Right lung (tissue), 5 donors: ENCODE data around the gene ST6GAL1. TPM values are rescaled to one million over a fixed set of nuclear protein-coding genes. Genes with fewer than 3 reads are reported as not detected.
"Not testable (repeated sequence)": the region's sequence is repeated elsewhere in the genome, so short reads cannot be mapped to it uniquely, and the experiment has no call there.

ENCODE experiments used
- DNase-seq, 2 donors: peaks; one replicate each; pipeline ENCODE4 v3.0.0-alpha.2; 2013
- polyA plus RNA-seq, 5 donors: library from polyadenylated mRNA; unstranded; fragments of 120-200 nt; gene quantifications; one replicate each; pipeline versions ENCODE4 v1.2.1 to v1.2.3, GENCODE V29; 2013; ENCODE audit warnings: inconsistent platforms in 1 of 5, low replicate concordance in 1 of 5; ENCODE audit not compliant: insufficient read length in 5 of 5, insufficient read depth in 1 of 5

ST6GAL1 gene
- polyA plus RNA-seq, 5 donors = 37.7 to 68.7 (median 60.9) TPM

DNA sequence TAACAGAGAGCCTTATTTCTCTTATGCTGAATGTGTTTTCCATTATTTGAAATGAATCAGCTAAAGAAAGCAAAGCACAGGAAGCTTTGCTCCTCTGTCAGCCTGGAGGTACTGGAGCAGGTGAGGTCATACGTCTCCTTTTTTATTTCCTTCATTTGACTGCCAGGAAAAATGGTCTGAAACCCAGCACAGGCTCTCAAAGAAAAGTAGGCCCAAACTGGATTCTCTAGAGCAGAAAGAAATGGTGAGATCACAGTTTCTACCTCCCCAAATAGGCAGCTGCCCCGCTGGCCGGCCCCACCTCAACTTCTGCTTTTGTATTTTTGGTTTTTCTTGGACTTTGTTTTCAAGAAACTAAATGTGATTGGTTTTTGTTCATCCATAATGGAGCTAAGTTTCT, 113.9 kb downstream of the ST6GAL1 start:
- DNase-seq = no peak

GRCh38 chr3:187044867-187045552, 114.7 kb downstream of the ST6GAL1 start:
- DNase-seq = no peak

DNA sequence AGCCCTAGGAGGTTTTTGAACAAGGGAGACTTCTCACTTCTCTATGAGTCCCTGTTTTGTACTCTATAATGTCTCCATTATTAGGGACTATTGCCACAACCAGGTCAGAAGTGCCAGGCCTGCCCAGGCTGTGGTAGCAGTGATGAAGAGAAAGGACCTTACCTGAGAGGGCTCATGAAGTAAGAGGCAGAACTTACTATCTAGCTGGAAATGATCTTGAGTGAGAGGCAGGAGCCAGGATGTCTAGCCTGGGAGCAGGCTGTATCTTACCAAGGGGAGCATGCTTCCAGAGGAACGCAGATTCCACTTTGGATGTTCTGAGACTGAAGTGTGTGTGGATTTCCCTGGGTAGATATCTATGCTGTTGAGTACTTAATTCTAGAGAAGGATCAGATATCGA, 115.7 kb downstream of the ST6GAL1 start:
- no peak for DNase-seq

GRCh38 chr3:187049462-187050101, 119.3 kb downstream of the ST6GAL1 start:
- no peak for DNase-seq

DNA sequence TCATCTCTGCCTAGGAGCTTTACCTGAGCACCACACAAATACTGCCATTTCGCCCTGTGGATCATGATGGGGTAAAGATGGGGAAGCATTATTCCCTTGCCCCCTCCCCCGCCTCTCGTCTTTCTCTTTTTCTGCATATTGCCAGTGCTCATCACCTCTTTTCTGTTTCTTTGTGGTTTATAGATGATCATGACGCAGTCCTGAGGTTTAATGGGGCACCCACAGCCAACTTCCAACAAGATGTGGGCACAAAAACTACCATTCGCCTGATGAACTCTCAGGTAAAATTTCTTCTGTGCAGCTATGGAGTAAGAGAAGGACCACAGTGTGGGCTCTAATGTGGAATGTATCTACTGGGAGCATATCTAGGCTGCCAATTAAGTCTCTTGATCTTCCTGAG, 120.7 kb downstream of the ST6GAL1 start:
- no peak for DNase-seq

DNA sequence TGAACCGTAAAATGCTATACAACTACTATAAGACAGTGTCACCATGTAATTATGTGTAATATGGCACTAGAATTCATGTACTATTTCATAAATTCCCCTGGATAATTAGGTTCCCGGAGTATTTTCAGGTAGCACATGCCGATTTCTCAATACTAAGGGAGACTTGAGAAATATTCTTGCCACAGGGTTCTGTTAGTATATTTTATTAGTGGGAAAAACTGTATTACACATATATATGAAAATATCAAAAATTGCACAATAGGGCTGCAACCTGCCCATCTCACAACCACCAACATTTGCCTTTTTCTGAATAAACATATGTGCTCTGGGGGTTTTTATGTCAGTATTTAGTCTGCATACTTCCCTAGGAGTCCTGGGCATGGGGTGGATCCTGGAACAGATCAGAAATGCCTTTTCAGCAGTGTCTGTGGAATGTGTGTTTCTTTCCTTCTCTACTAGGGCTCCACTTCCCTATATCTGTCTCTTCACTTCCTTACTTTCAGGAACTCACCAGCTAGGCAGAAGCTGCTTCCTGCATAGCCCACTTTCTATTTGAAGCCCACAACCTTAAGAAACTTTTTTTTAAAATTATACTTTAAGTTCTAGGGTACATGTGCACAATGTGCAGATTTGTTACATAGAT, 121.5 kb downstream of the ST6GAL1 start:
- no peak for DNase-seq

DNA sequence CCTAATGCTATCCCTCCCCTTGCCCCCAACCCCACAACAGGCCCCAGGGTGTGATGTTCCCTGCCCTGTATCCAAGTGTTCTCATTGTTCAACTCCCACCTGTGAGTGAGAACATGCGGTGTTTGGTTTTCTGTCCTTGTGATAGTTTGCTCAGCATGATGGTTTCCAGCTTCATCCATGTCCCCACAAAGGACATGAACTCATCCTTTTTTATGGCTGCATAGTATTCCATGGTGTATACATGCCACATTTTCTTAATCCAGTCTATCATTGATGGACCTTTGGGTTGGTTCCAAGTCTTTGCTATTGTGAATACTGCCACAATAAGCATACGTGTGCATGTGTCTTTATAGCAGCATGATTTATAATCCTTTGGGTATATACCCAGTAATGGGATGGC, 122.1 kb downstream of the ST6GAL1 start:
- DNase-seq = not testable (repeated sequence)

DNA sequence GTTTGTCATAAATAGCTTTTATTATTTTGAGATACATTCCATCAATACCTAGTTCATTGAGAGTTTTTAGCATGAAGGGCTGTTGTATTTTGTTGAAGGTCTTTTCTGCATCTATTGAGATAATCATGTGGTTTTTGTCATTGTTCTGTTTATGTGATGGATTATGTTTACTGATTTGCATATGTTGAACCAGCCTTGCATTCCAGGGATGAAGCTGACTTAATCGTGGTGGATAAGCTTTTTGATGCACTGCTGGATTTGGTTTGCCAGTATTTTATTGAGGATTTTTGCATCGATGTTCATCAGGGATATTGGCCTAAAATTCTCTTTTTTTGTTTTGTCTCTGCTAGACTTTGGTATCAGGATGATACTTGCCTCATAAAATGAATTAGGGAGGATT, 124.1 kb downstream of the ST6GAL1 start:
- DNase-seq = not testable (repeated sequence)

GRCh38 chr3:187057803-187058202, 127.5 kb downstream of the ST6GAL1 start:
- not testable (repeated sequence) for DNase-seq

DNA sequence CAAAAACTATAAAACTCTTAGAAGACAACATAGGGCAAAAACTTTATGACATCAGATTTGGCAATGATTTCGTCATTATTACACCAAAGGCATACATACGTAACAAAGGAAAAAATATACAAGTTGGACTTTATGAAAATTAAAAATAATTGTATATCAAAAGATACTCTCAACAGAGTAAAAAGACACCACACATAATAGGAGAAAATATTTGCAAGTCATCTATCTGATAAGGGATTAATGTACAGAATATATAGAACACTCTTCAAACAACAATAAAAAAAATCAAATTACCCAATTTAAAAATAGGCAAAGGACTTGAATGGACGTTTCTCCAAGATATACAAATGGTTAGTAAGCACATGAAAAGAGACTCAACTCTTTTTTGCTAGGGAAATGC, 131.4 kb downstream of the ST6GAL1 start:
- DNase-seq = no peak

- DNase-seq = peak in 1 of 2 donors; percentile 14
Measured at GRCh38 chr3:187062526-187063177, 132.3 kb downstream of the ST6GAL1 start.

DNA sequence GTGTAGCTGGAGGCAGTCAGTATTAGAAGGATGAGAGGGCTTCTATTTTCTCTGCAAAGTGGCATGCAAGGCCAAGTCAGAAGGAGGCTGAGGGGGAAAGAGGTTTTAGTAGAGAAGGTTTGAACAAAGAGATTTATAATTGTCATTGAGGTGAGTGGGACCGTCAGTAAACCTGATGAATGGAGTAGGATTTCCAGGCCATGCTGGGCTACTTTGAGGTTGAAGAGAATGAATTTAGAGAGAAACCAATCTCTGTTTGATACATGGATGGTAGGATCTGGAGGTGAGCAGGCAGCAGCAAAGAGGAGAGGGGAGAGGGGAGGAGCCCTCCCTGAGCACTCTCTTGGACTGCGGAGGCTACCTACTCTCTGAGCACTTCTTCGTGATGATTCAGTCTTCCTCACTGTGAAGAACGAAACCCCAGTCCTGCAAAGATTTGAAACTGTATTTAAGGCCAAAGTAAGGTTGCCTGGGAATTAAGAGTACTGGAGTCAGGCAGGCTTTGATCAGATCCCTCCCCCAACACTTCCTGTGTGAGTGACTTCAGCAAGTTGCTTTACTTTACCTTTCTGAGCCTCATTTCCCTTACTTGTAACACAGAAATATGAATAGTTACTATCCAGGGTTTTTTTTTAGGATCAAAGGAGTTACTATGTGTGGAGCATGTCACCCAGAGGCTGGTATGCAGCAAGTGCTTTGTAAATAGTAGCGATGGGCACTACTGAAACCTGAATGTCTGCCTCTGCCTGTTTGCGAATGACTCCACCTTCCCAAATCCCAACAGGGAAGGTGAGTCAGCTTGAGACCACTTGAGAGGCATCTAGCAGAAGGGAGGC, 133.2 kb downstream of the ST6GAL1 start:
- peak; percentile 53 to 54 for DNase-seq

GRCh38 chr3:187064210-187065115, 134.1 kb downstream of the ST6GAL1 start:
- peak in 1 of 2 donors; percentile 26 for DNase-seq

DNA sequence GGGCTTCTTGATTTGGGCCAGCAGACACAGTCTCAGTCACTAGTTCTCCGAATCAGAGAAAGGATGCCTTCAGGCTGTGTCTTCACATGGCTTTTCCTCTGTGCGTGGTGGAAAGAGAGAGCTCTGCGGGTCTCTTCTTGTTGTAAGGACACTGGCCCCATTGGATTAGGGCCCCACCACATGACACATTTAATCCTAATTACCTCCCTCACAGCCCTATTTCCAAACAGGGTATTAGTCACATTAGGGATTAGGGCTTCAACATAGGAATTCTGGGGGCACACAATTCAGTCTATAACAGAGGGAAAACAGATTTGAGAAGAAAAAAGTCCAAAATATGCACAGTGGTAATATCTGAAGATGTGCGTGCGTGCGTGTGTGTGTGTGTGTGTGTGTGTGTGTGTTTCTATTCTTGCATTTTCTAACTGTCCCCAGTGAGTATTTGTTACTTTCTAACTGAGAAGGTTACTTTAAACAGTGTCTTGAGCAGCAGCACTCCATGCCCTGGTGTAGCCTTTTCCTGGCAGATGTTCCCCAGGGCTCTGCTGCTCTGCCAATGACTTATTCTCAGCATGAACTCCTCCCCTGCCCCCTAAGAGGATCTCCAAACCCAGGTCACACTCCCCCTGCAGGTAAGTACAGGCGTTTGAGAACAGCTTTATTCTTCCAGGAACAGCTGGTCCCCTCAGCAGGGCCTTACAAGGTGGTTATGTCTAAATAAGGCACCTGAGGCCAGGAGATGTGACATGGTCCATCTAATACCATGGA, 136.1 kb downstream of the ST6GAL1 start:
- DNase-seq = no peak

DNA sequence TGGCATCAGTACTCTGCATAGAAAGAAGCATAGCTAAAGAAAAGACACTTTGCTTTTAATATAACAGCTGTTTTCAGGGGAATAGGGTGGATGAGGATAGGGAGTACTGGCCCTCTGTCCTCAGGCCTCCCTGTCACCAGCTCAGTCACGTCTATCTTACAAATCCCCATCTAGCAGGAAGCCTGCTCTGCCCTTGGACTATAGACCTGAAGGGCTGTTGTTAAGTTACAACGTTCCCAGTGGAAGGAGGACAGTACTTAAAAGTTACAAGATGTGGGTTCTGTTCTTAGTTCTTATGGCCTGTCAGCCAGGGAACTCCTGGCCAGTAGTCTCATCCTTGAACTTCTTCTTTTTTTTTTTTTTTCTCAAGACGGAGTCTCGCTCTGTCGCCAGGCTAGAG, 138.5 kb downstream of the ST6GAL1 start:
- DNase-seq = no peak

- DNase-seq = no peak
Measured at GRCh38 chr3:187069857-187070516, 139.7 kb downstream of the ST6GAL1 start.

DNA sequence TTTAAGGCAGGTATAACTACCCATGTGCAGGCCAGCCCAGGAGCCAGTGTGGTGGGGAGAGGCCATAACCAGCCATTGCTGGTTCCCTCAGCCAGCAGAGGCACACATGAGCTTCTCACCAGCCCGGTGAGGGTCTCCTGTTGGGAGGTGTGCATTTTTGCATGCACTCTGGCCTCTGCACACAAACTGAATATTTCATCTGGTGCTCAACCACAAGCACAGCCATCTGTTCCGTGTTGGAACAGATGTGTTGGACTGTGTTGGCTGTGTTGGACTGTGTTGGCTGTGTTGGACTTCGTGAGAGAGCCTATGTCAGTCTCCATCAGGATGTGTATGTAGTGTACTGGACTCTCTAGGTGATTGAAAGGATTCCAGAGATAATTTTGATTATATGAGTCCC, 141.8 kb downstream of the ST6GAL1 start:
- DNase-seq = no peak

GRCh38 chr3:187072511-187072910, 142.2 kb downstream of the ST6GAL1 start:
- DNase-seq = no peak

DNA sequence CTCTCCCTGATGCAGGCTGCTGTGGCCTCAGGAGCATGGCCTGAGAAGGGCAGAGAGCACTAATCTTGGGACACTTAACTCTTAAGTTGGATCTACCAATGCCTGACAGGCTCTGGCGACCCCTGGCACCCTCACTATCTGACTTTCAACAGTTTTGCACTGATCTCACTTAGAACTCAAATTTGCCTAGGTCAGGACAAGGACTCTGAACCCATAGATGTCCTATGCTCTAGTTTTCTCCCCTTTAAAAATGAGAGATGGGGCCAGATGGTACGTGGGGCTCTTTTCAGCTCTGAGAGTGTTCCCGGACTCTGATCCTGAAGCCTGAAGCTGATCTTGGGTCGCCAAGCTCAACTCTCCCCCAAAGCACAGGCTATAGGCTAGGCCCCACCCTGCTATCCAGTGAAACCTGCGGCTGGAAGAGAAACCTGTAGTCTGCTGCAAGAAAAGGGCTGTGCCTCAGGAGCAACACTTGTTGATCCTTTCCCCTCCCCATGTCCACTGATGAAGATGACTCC, 143.3 kb downstream of the ST6GAL1 start:
- no peak for DNase-seq
